RWPE1 (cell line): ENCODE data around the gene TRAPPC12.
A peak's percentile ranks its signal among the peaks of the same experiment; 100 is the strongest.

ENCODE experiments used
- CTCF ChIA-PET: fragments of 350-600 bp; sonication (Branson Sonifier 250); formaldehyde crosslinking; extraction: SDS; loops from one replicate; lab custom pipeline; 2021; lab: Yijun Ruan, JAX
- POLR2A ChIA-PET: fragments of 400-600 bp; formaldehyde crosslinking; extraction: SDS; loops from one replicate; lab custom pipeline; 2020; ENCODE audit warnings: antibody characterized with exemption; ENCODE audit not compliant: low non-redundant PET; lab: Yijun Ruan, JAX
- DNase-seq: peaks from one replicate; pipeline ENCODE4 v3.0.0; 2012; ENCODE audit warnings: low spot score
- H3K27ac ChIP-seq: fragments of 450-650 bp; 2 replicates; pipeline ENCODE4 v1.5.1; 2017
- TF ChIP-seq, protein P1 (sequence below): fragments of 450-650 bp; conservative IDR thresholded peaks from 2 replicates; pipeline ENCODE4 v1.5.1; 2017; ENCODE audit warnings: low read depth, mild to moderate bottlenecking

Gene TRAPPC12

DNA sequence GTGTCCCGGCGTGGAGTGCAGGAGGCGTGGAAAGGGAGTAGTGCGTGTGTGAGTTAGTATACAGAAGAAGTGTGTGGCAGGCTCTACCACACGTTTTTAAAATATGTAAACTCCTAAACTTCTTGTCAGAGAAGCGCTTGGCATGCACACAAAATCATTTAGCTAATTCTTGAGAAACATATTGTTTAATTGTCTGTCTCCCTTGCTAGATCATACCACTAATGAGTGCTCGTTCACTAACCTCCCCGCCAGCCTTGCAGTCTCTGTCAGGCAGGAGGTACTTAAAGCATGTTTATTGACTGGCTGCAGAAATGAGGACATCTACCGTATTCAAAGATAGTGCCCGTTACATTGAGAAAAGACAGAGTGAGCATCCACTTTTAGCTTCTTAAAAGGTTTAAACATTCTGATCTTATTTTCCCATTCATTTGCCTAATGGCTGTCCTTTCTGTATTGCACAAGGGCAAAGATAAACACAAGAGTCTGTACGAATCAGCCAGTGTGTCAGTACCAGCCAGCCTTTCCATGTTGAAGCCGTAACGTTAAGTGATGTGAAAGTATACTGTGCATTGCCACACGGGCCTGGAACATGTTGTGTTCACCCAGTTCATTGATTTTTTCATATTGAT, 41.4 kb downstream of the TRAPPC12 start:
- 0 out of 2 replicates have a peak overlapping the region, but pooled peaks have one; percentile 18 for H3K27ac ChIP-seq
- DNase-seq = no peak
- ChIA-PET POLR2A (no interaction called here), CTCF (interaction anchor here (0.6 kb wide), 1 partner anchor 231 kb away, joined by 4 read pairs; no protein-coding TSS in a partner anchor)
- TF ChIP-seq, protein P1, sequence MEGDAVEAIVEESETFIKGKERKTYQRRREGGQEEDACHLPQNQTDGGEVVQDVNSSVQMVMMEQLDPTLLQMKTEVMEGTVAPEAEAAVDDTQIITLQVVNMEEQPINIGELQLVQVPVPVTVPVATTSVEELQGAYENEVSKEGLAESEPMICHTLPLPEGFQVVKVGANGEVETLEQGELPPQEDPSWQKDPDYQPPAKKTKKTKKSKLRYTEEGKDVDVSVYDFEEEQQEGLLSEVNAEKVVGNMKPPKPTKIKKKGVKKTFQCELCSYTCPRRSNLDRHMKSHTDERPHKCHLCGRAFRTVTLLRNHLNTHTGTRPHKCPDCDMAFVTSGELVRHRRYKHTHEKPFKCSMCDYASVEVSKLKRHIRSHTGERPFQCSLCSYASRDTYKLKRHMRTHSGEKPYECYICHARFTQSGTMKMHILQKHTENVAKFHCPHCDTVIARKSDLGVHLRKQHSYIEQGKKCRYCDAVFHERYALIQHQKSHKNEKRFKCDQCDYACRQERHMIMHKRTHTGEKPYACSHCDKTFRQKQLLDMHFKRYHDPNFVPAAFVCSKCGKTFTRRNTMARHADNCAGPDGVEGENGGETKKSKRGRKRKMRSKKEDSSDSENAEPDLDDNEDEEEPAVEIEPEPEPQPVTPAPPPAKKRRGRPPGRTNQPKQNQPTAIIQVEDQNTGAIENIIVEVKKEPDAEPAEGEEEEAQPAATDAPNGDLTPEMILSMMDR = no peak

- ChIA-PET CTCF (no interaction called here), POLR2A (no interaction called here)
- H3K27ac ChIP-seq = no peak overlapping the region
- TF ChIP-seq, protein P1 = no peak
- no peak for DNase-seq
Measured at GRCh38 chr2:3421580-3421979, 42.1 kb downstream of the TRAPPC12 start.

GRCh38 chr2:3422161-3422779, 42.8 kb downstream of the TRAPPC12 start:
- H3K27ac ChIP-seq = no peak overlapping the region
- CTCF ChIA-PET = interaction anchor here (0.6 to 2.2 kb wide), 2 partner anchors 40 to 1966 kb away, joined by 6 read pairs; no protein-coding TSS in a partner anchor
- DNase-seq = no peak
- POLR2A ChIA-PET = interaction anchor here (0.6 kb wide), 1 partner anchor 45 kb away, joined by 3 read pairs; the partner anchor contains the start of gene EIPR1
- TF ChIP-seq, protein P1 = no peak

- POLR2A ChIA-PET = no interaction called here
- CTCF ChIA-PET = interaction anchor here (0.6 to 2.2 kb wide), 8 partner anchors 10 to 1874 kb away, joined by 3 to 6 read pairs (median 4); no protein-coding TSS in a partner anchor
- DNase-seq = peak; percentile 48
- H3K27ac ChIP-seq = no peak overlapping the region
- TF ChIP-seq, protein P1 = peak; percentile 98
Measured at GRCh38 chr2:3423492-3424170, 44.1 kb downstream of the TRAPPC12 start.

DNA sequence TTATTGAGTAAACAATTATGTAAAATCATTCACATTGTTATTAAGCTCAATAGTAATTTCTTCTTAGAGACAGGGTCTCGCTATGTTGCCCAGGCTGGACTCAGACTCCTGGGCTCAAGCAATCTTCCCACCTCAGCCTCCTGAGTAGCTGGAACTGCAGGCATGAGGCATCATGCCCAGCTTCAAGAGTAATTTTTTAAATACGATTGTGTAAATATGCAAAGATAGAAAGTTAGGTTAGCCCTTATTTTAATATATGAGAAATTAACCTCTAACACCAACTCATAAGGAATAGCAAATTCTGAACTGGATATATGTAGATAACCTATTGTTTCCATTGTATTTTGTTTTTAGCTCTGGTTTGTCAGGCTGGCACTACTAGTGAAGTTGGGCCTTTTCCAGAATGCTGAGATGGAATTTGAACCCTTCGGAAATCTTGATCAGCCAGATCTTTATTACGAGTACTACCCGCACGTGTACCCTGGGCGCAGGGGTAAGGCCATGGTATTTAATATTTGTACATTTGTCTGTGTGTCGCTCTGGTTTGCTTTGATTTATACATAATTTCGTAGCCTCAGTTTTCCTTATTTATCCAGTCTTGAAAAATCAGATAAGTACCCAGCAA, 44.8 kb downstream of the TRAPPC12 start:
- ChIA-PET POLR2A (no interaction called here), CTCF (interaction anchor here (0.6 to 2.2 kb wide), 7 partner anchors 9 to 1781 kb away, joined by 3 to 6 read pairs (median 5); no protein-coding TSS in a partner anchor)
- DNase-seq = no peak
- TF ChIP-seq, protein P1 = peak; percentile 70
- H3K27ac ChIP-seq = no peak overlapping the region

DNA sequence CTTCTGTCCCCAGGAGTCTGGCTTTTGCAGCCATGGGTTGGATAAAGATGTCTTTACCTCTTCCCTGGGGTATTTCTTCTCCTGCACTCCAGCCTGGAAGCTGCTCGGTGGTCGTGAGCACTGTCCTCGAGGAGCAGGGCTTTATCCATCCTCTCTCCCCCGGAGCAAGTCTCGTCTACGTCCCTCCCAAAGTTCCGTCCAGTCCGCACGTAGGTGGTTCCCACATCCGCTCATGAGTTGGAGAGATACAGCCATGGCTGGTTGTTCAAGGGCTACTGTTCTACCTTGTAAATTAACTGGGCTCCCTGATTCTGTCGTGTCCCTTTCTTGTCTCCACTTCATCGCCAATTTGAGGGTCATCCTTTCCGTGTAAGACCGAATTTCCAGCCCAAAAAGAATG, 47.1 kb downstream of the TRAPPC12 start:
- CTCF ChIA-PET = no interaction called here

More for the DNA sequence above, 47.1 kb downstream of the TRAPPC12 start:
- H3K27ac ChIP-seq = no peak overlapping the region
- TF ChIP-seq, protein P1 = no peak
- POLR2A ChIA-PET = no interaction called here
- DNase-seq = no peak
